SK-N-SH (cell line): ENCODE results near the gene TFF3. TPM values are rescaled to one million over a fixed set of nuclear protein-coding genes. Genes with fewer than 3 reads are reported as not detected.

Source experiments
- CTCF ChIA-PET: fragments of 300-600, 350-600 bp; formaldehyde crosslinking; extraction: SDS; loops from one replicate; lab custom pipeline; 2021; lab: Yijun Ruan, JAX
- POLR2A ChIA-PET: fragments of 350-600 bp; sonication (Branson Sonifier 250); formaldehyde crosslinking; extraction: SDS; loops from one replicate; lab custom pipeline; 2020; ENCODE audit warnings: antibody characterized with exemption, inconsistent platforms; lab: Yijun Ruan, JAX
- DNase-seq: peaks from one replicate; pipeline ENCODE4 v3.0.0; 2012
- H2AFZ ChIP-seq: fragments of 200-600 bp; sonication (generic); 2 replicates; pipeline ENCODE4 v1.8.1; 2016; ENCODE audit warnings: antibody characterized with exemption, mild to moderate bottlenecking, low read depth
- H3F3A ChIP-seq: fragments of 200-600 bp; sonication (generic); replicated peaks from 2 replicates; pipeline ENCODE3; 2016; ENCODE audit warnings: antibody characterized with exemption, mild to moderate bottlenecking; ENCODE audit not compliant: insufficient read depth
- H3K27ac ChIP-seq, 2 experiments: fragments of 200-500 bp in 1 of 2; fragments of 200-600 bp in 1 of 2; sonication (Bioruptor generic) in 1 of 2; sonication (generic), shearing (Covaris generic) in 1 of 2; 2 replicates each; pipeline versions ENCODE4 v1.5.1 to v1.6.1; 2014 to 2016; ENCODE audit warnings: low read depth in 2 of 2, inconsistent platforms in 1 of 2, low read length in 1 of 2, mild to moderate bottlenecking in 1 of 2, mixed read lengths in 1 of 2
- H3K27me3 ChIP-seq: fragments of 200-600 bp; sonication (generic), shearing (Covaris generic); 2 replicates; pipeline ENCODE4 v1.6.1; 2016; ENCODE audit warnings: mixed run types; ENCODE audit not compliant: insufficient read depth
- H3K36me3 ChIP-seq, 2 experiments: fragments of 200-500 bp in 1 of 2; fragments of 200-600 bp in 1 of 2; sonication (Bioruptor generic) in 1 of 2; sonication (generic) in 1 of 2; replicated peaks in 1 of 2; 2 replicates each; pipeline versions ENCODE3 to v1.5.1; 2014 to 2016; ENCODE audit warnings: low read length in 1 of 2, mild to moderate bottlenecking in 1 of 2; ENCODE audit not compliant: insufficient read depth in 2 of 2, control insufficient read depth in 1 of 2
- H3K4me1 ChIP-seq, 2 experiments: fragments of 200-500 bp in 1 of 2; fragments of 200-600 bp in 1 of 2; sonication (Bioruptor generic) in 1 of 2; sonication (generic), shearing (Covaris generic) in 1 of 2; 2 replicates each; pipeline versions ENCODE4 v1.5.1 to v1.6.1; 2014 to 2016; ENCODE audit warnings: low read depth in 1 of 2, low read length in 1 of 2, mixed run types in 1 of 2; ENCODE audit not compliant: insufficient read depth in 2 of 2, control insufficient read depth in 1 of 2
- H3K4me2 ChIP-seq: fragments of 200-600 bp; sonication (generic), shearing (Covaris generic); 2 replicates; pipeline ENCODE4 v1.6.1; 2017; ENCODE audit warnings: mixed run types
- H3K4me3 ChIP-seq, 2 experiments: fragments of 200-500 bp in 1 of 2; fragments of 200-600 bp in 1 of 2; sonication (Bioruptor generic) in 1 of 2; sonication (generic), shearing (Covaris generic) in 1 of 2; 2 replicates each; pipeline versions ENCODE4 v1.5.1 to v1.8.1; 2014 to 2016; ENCODE audit warnings: low read depth in 2 of 2, inconsistent platforms in 1 of 2, low read length in 1 of 2, mild to moderate bottlenecking in 1 of 2, mixed read lengths in 1 of 2, moderate library complexity in 1 of 2
- H3K79me2 ChIP-seq: fragments of 200-600 bp; sonication (generic); 2 replicates; pipeline ENCODE4 v1.8.1; 2017; ENCODE audit warnings: mild to moderate bottlenecking; ENCODE audit not compliant: insufficient read depth
- H3K9ac ChIP-seq: fragments of 200-600 bp; sonication (generic); 2 replicates; pipeline ENCODE4 v1.6.1; 2017; ENCODE audit warnings: mixed run types
- H3K9me2 ChIP-seq: fragments of 200-600 bp; sonication (generic); 2 replicates; pipeline ENCODE4 v1.6.1; 2017; ENCODE audit warnings: mixed run types
- H3K9me3 ChIP-seq: fragments of 200-600 bp; sonication (generic); 2 replicates; pipeline ENCODE4 v1.6.1; 2017; ENCODE audit warnings: mixed run types, mild to moderate bottlenecking, moderate library complexity
- H4K20me1 ChIP-seq: fragments of 200-600 bp; sonication (generic); 2 replicates; pipeline ENCODE4 v1.6.1; 2017; ENCODE audit warnings: mild to moderate bottlenecking, mixed run types; ENCODE audit not compliant: insufficient read depth
- EP300 ChIP-seq, 2 experiments: IDR thresholded peaks; 2 replicates each; pipeline versions ENCODE4 v1.4.0 to v1.6.1; 2012; ENCODE audit warnings: borderline replicate concordance in 1 of 2, low read depth in 1 of 2, low read length in 1 of 2
- FOSL2 ChIP-seq: IDR thresholded peaks from 2 replicates; pipeline ENCODE4 v1.4.0; 2012; ENCODE audit warnings: low read depth, mild to moderate bottlenecking, moderate library complexity, borderline replicate concordance
- FOXM1 ChIP-seq: IDR thresholded peaks from 2 replicates; pipeline ENCODE4 v1.4.0; 2012; ENCODE audit warnings: low read depth, mild to moderate bottlenecking
- GATA2 ChIP-seq: sonication (generic); formaldehyde crosslinking; IDR thresholded peaks from 2 replicates; pipeline ENCODE4 v1.5.0; 2020; ENCODE audit warnings: mild to moderate bottlenecking, missing genetic modification reagents
- MXI1 ChIP-seq: IDR thresholded peaks from 2 replicates; pipeline ENCODE4 v1.6.1; 2012; ENCODE audit warnings: mild to moderate bottlenecking, low read depth, low read length, improper control_type of control experiment
- NRF1 ChIP-seq: IDR thresholded peaks from 2 replicates; pipeline ENCODE4 v1.6.1; 2012; ENCODE audit warnings: low read depth, mild to moderate bottlenecking, low read length
- POLR2AphosphoS5 ChIP-seq: IDR thresholded peaks from 2 replicates; pipeline ENCODE4 v1.6.1; 2012; ENCODE audit warnings: low read depth, low read length
- RAD21 ChIP-seq: IDR thresholded peaks from 2 replicates; pipeline ENCODE4 v1.6.1; 2012; ENCODE audit warnings: mild to moderate bottlenecking, low read length
- RCOR1 ChIP-seq: fragments of 150-350 bp; IDR thresholded peaks from 2 replicates; pipeline ENCODE4 v1.6.1; 2017; ENCODE audit warnings: antibody characterized with exemption, low read length
- REST ChIP-seq: IDR thresholded peaks from 2 replicates; pipeline ENCODE4 v1.6.1; 2012; ENCODE audit warnings: mild to moderate bottlenecking, low read depth, low read length, moderate library complexity
- SIN3A ChIP-seq: IDR thresholded peaks from 2 replicates; pipeline ENCODE4 v1.6.1; 2012; ENCODE audit warnings: low read depth, mild to moderate bottlenecking, low read length, moderate library complexity, borderline replicate concordance
- TEAD4 ChIP-seq: IDR thresholded peaks from 2 replicates; pipeline ENCODE4 v1.4.0; 2012; ENCODE audit warnings: mild to moderate bottlenecking, borderline replicate concordance; ENCODE audit not compliant: insufficient read depth
- USF2 ChIP-seq: fragments of 150-350 bp; IDR thresholded peaks from 2 replicates; pipeline ENCODE4 v1.6.1; 2017; ENCODE audit warnings: antibody characterized with exemption, low read length, low read depth, borderline replicate concordance
- WGBS: methylation state at CpG from one replicate; pipeline ENCODE4 v1.1.6; 2017; ENCODE audit warnings: low lambda C conversion rate; 5-methylcytosine and 5-hydroxymethylcytosine counted together
- polyA plus RNA-seq, 3 experiments: library from polyadenylated mRNA; depleted of rRNA; stranded (reverse); fragments of >200 nt; gene quantifications; 2 replicates each; pipeline ENCODE4 v1.2.3, GENCODE V29; 2012
- TF ChIP-seq, protein P1 (sequence below): IDR thresholded peaks from 2 replicates; pipeline ENCODE4 v1.4.0; 2012; ENCODE audit warnings: low read depth, borderline replicate concordance
- TF ChIP-seq, protein P2 (sequence below): fragments of 200-600 bp; sonication (generic); IDR thresholded peaks from 2 replicates; pipeline ENCODE4 v1.6.1; 2017; ENCODE audit warnings: antibody characterized with exemption, mild to moderate bottlenecking, moderate library complexity

TFF3 gene
- polyA plus RNA-seq, 1 of the 3 experiments (the other 2 are of a cell fraction), result not detected

GRCh38 chr21:42346866-42347600, 31.8 kb upstream of the TFF3 start:
- no peak for DNase-seq
- Histone ChIP-seq H4K20me1 (no peaks in the 10 kb centered on the region), H3K79me2 (no peaks in the 10 kb centered on the region), H3K9ac (no peak overlapping the region), H3K9me2 (no peaks in the 10 kb centered on the region), H3F3A (no peaks in the 10 kb centered on the region), H3K36me3 (no peaks in the 10 kb centered on the region), H3K4me3 (no peak overlapping the region), H3K4me1 (no peaks in the 10 kb centered on the region), H3K27me3 (no peaks in the 10 kb centered on the region), H2AFZ (no peak overlapping the region), H3K4me2 (no peak overlapping the region), H3K9me3 (no peaks in the 10 kb centered on the region), H3K27ac (no peak overlapping the region)
- ChIA-PET CTCF (no interaction called here), POLR2A (no interaction called here)
- 52% methylated on average over 27 of the region's 30 CpGs for WGBS
- TF ChIP-seq NRF1, result no peak
- no peak for TF ChIP-seq EP300 (IDR thresholded peaks at IDR 0.05; ENCODE audit: borderline replicate concordance in 1 of 2, low read depth in 1 of 2, low read length in 1 of 2)
- TF ChIP-seq POLR2AphosphoS5, result no peak
- TF ChIP-seq TEAD4, result no peak
- TF ChIP-seq MXI1, result no peak
- no peak for TF ChIP-seq REST
- TF ChIP-seq RAD21, result no peak
- TF ChIP-seq SIN3A, result no peak
- TF ChIP-seq, protein P1, sequence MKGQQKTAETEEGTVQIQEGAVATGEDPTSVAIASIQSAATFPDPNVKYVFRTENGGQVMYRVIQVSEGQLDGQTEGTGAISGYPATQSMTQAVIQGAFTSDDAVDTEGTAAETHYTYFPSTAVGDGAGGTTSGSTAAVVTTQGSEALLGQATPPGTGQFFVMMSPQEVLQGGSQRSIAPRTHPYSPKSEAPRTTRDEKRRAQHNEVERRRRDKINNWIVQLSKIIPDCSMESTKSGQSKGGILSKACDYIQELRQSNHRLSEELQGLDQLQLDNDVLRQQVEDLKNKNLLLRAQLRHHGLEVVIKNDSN, result no peak
- no peak for TF ChIP-seq RCOR1
- TF ChIP-seq FOXM1, result no peak
- TF ChIP-seq GATA2 (CRISPR knock-in tag), result no peak
- TF ChIP-seq, protein P2, sequence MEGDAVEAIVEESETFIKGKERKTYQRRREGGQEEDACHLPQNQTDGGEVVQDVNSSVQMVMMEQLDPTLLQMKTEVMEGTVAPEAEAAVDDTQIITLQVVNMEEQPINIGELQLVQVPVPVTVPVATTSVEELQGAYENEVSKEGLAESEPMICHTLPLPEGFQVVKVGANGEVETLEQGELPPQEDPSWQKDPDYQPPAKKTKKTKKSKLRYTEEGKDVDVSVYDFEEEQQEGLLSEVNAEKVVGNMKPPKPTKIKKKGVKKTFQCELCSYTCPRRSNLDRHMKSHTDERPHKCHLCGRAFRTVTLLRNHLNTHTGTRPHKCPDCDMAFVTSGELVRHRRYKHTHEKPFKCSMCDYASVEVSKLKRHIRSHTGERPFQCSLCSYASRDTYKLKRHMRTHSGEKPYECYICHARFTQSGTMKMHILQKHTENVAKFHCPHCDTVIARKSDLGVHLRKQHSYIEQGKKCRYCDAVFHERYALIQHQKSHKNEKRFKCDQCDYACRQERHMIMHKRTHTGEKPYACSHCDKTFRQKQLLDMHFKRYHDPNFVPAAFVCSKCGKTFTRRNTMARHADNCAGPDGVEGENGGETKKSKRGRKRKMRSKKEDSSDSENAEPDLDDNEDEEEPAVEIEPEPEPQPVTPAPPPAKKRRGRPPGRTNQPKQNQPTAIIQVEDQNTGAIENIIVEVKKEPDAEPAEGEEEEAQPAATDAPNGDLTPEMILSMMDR, result no peak
- no peak for TF ChIP-seq FOSL2
- no peak for TF ChIP-seq USF2
